Smooth muscle cell (in vitro differentiated cells): ENCODE measurements around the gene TENT4B. TPM values are rescaled to one million over a fixed set of nuclear protein-coding genes. Genes with fewer than 3 reads are reported as not detected.
A peak's percentile ranks its signal among the peaks of the same experiment; 100 is the strongest.

Experiments
- DNase-seq: peaks from one replicate; lab custom pipeline; 2025; ENCODE audit not compliant: unreplicated experiment; lab: John Stamatoyannopoulos, UW
- H2AFZ ChIP-seq: fragments of 200-600 bp; sonication (generic); 2 replicates; pipeline ENCODE4 v1.6.0; 2016; ENCODE audit warnings: antibody characterized with exemption, low read depth, mild to moderate bottlenecking
- H3F3A ChIP-seq: fragments of 200-600 bp; sonication (generic); 2 replicates; pipeline ENCODE4 v1.6.0; 2017; ENCODE audit warnings: antibody characterized with exemption, low read depth
- H3K27ac ChIP-seq: fragments of 200-600 bp; sonication (generic); 2 replicates; pipeline ENCODE4 v1.5.1; 2016; ENCODE audit warnings: low read depth, mild to moderate bottlenecking
- H3K27me3 ChIP-seq: fragments of 200-600 bp; sonication (generic); 2 replicates; pipeline ENCODE4 v1.6.1; 2016; ENCODE audit warnings: low read depth, mild to moderate bottlenecking
- H3K36me3 ChIP-seq: fragments of 200-600 bp; sonication (generic); 2 replicates; pipeline ENCODE4 v1.5.1; 2016; ENCODE audit warnings: low read depth
- H3K4me1 ChIP-seq: fragments of 200-600 bp; sonication (generic); 2 replicates; pipeline ENCODE4 v1.5.1; 2016; ENCODE audit warnings: low read depth
- H3K4me2 ChIP-seq: fragments of 200-600 bp; sonication (generic); 2 replicates; pipeline ENCODE4 v1.6.0; 2016; ENCODE audit warnings: mild to moderate bottlenecking
- H3K4me3 ChIP-seq: fragments of 200-600 bp; sonication (generic); 2 replicates; pipeline ENCODE4 v1.5.1; 2016; ENCODE audit warnings: mild to moderate bottlenecking
- H3K79me2 ChIP-seq: fragments of 200-600 bp; sonication (generic); 2 replicates; pipeline ENCODE4 v1.6.0; 2016; ENCODE audit warnings: low read depth, mild to moderate bottlenecking
- H3K9ac ChIP-seq: fragments of 200-600 bp; sonication (generic); 2 replicates; pipeline ENCODE4 v1.6.0; 2016; ENCODE audit warnings: low read depth
- H3K9me3 ChIP-seq: fragments of 200-600 bp; sonication (generic); replicated peaks from 2 replicates; pipeline ENCODE4 v1.5.1; 2016; ENCODE audit warnings: low read depth
- H4K20me1 ChIP-seq: fragments of 200-600 bp; sonication (generic); 2 replicates; pipeline ENCODE4 v1.6.0; 2016; ENCODE audit warnings: low read depth
- WGBS: methylation state at CpG from one replicate; pipeline ENCODE4 v1.1.7; 2016; ENCODE audit warnings: low lambda C conversion rate; 5-methylcytosine and 5-hydroxymethylcytosine counted together
- polyA plus RNA-seq: library from polyadenylated mRNA; unstranded; fragments of >200 nt; fragmentation: Nextera tagmentation; extraction: Ambion mirVana; gene quantifications from 2 replicates; pipeline ENCODE4 v1.2.1, GENCODE V29; 2016
- total RNA-seq: library from RNA; depleted of rRNA; stranded (reverse); fragments of >200 nt; gene quantifications from 2 replicates; pipeline ENCODE4 v1.2.3, GENCODE V29; 2014
- TF ChIP-seq, protein P1 (sequence below): fragments of 200-600 bp; sonication (generic); IDR thresholded peaks from 2 replicates; pipeline ENCODE4 v1.5.1; 2017; ENCODE audit warnings: borderline replicate concordance, mild to moderate bottlenecking, antibody characterized with exemption; ENCODE audit not compliant: insufficient read depth, poor library complexity, severe bottlenecking

TENT4B gene
- total and polyA plus RNA-seq, 2 experiments from 2014 or later, result 2.6 to 8.8 TPM

DNA sequence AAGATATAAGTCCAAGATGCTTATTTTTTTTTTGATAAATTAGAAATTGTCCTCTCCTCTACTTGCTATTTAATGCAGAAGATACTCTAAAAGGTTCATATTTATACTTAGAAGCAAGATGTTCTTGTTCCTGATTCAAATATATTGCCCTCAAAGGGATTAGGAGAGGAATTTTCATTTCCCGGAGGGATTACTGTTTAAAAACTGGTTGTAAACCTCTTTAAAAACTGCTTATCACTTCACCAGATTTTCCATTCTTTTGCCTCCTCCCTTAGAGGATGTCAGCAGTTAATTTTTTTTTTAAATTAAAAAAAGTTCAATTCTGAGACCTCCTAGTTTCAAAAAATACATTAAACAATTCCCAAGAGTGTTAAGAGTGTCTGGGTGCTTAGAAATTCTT is 2.8 kb downstream of the TENT4B start:
- no peak for DNase-seq
- 22% methylated on average over 1 of the region's 1 CpG for WGBS
- Histone ChIP-seq H3K9me3 (no peaks in the 10 kb centered on the region), H3K79me2 (peaks cover 59% of the 10 kb centered on the region), H3F3A (peaks cover 4% of the 10 kb centered on the region), H3K36me3 (no peaks in the 10 kb centered on the region), H3K4me1 (peaks cover 19% of the 10 kb centered on the region), H2AFZ (no peak overlapping the region), H4K20me1 (peaks cover 72% of the 10 kb centered on the region), H3K27ac (peak overlapping the region; percentile 36), H3K4me2 (peak overlapping the region; percentile 99), H3K4me3 (peak overlapping the region; percentile 97), H3K27me3 (no peaks in the 10 kb centered on the region), H3K9ac (no peak overlapping the region)
- TF ChIP-seq, protein P1, sequence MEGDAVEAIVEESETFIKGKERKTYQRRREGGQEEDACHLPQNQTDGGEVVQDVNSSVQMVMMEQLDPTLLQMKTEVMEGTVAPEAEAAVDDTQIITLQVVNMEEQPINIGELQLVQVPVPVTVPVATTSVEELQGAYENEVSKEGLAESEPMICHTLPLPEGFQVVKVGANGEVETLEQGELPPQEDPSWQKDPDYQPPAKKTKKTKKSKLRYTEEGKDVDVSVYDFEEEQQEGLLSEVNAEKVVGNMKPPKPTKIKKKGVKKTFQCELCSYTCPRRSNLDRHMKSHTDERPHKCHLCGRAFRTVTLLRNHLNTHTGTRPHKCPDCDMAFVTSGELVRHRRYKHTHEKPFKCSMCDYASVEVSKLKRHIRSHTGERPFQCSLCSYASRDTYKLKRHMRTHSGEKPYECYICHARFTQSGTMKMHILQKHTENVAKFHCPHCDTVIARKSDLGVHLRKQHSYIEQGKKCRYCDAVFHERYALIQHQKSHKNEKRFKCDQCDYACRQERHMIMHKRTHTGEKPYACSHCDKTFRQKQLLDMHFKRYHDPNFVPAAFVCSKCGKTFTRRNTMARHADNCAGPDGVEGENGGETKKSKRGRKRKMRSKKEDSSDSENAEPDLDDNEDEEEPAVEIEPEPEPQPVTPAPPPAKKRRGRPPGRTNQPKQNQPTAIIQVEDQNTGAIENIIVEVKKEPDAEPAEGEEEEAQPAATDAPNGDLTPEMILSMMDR, result no peak

DNA sequence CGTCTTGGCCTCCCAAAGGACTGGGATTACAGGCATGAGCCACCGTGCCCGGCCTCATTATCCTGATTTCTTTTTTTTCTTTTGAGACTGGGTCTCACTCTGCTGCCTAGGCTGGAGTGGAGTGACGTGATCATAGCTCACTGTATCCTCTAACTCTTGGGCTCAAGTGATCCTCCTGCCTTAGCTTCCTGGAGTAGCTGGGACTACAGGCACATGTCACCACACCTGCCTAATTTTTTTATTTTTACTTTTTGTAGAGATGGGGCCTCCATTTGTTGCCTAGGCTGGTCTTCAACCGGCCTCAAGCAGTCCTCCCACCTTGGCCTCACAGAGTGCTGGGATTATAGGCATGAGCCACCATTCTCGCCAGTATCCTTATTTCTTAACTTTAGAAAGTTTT is 3.5 kb downstream of the TENT4B start:
- H3K4me2 ChIP-seq, result no peak overlapping the region
- H3K79me2 ChIP-seq, result peaks cover 64% of the 10 kb centered on the region
- no peaks in the 10 kb centered on the region for H3K27me3 ChIP-seq
- WGBS, result 94% methylated on average over 6 of the region's 6 CpGs
- peaks cover 19% of the 10 kb centered on the region for H3K4me1 ChIP-seq
- no peak overlapping the region for H3K27ac ChIP-seq
- TF ChIP-seq, protein P1, result no peak
- peaks cover 4% of the 10 kb centered on the region for H3F3A ChIP-seq
- H3K9me3 ChIP-seq, result no peaks in the 10 kb centered on the region
- DNase-seq, result no peak
- H3K9ac ChIP-seq, result no peak overlapping the region
- no peak overlapping the region for H2AFZ ChIP-seq
- no peaks in the 10 kb centered on the region for H3K36me3 ChIP-seq
- H4K20me1 ChIP-seq, result peaks cover 79% of the 10 kb centered on the region
- peak overlapping the region; percentile 97 for H3K4me3 ChIP-seq

DNA sequence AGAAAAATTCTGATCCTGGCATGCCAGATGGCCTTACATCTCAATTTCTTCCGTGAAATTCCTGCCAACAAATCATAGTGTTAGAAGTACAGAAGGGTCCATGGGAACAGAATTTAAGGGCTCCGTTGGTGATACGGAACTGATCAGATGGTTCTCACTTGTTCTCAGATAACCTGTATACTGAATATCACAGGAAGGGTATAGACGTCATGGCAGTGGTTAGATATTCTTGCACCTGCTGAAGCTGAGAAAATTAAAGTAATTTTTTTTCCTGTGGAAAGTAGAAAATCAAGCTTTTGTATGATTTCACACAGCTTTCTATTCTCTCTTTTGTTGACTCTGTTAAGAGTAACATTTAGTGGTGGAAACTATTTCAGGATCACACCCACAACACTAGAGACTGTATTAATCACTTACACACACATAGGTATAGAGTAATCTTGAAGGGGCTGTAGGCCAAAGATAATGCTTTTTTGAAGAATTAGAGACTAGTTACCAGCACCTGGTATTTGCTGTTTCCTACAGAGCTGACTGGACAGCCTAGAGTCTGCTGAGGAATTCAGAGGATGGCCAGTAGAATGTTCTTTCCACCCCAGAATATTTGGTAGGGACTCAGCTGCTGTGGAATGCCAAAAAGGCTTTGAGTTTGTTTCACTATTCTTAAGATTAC is 7.5 kb downstream of the TENT4B start:
- WGBS, result 93% methylated on average over 4 of the region's 4 CpGs
- Histone ChIP-seq H3K9me3 (no peaks in the 10 kb centered on the region), H3K27ac (no peak overlapping the region), H3F3A (no peaks in the 10 kb centered on the region), H3K36me3 (no peaks in the 10 kb centered on the region), H3K79me2 (peaks cover 89% of the 10 kb centered on the region), H4K20me1 (peaks cover 93% of the 10 kb centered on the region), H3K4me3 (no peak overlapping the region), H3K9ac (no peak overlapping the region), H2AFZ (no peak overlapping the region), H3K27me3 (no peaks in the 10 kb centered on the region), H3K4me2 (no peak overlapping the region), H3K4me1 (peaks cover 5% of the 10 kb centered on the region)
- TF ChIP-seq, protein P1, result no peak
- no peak for DNase-seq

DNA sequence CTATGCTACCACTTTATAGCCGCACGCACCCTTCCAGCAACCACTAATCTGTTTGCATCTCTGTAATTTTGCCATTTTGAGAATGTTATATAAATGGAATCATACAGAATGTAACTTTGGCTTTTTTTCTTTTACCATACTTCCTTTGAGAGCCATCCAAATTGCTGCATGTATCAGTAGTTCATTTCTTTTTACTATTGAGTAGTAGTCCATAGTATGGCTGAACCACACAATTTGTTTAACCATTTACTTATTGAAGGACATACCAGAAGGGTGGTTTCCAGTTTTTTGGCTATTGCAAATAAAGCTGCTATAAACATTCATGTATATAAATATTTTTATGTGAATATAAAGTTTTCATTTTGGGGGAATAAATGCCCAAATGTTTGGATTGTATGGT is 8.8 kb downstream of the TENT4B start:
- H3K27ac ChIP-seq, result no peak overlapping the region
- H3K27me3 ChIP-seq, result no peaks in the 10 kb centered on the region
- H3K79me2 ChIP-seq, result peaks cover 85% of the 10 kb centered on the region
- H3F3A ChIP-seq, result no peaks in the 10 kb centered on the region
- H3K9me3 ChIP-seq, result no peaks in the 10 kb centered on the region
- H3K4me1 ChIP-seq, result no peaks in the 10 kb centered on the region
- H4K20me1 ChIP-seq, result peaks cover 88% of the 10 kb centered on the region
- no peak for DNase-seq
- no peak overlapping the region for H3K4me2 ChIP-seq
- no peak overlapping the region for H3K9ac ChIP-seq
- no peak overlapping the region for H3K4me3 ChIP-seq
- H2AFZ ChIP-seq, result no peak overlapping the region
- 95% methylated on average over 2 of the region's 2 CpGs for WGBS
- no peaks in the 10 kb centered on the region for H3K36me3 ChIP-seq
- TF ChIP-seq, protein P1, result no peak
